HG03103 (cell line): Measurements from ENCODE around the gene DHRS4L2.
"Not testable (repeated sequence)": the region's sequence is repeated elsewhere in the genome, so short reads cannot be mapped to it uniquely, and the experiment has no call there.

Experiments
- ATAC-seq: cut with Tn5 transposase; IDR thresholded peaks from one replicate; pipeline ENCODE4 v1.9.1; 2021; ENCODE audit warnings: low read depth; ENCODE audit not compliant: unreplicated experiment

Gene DHRS4L2

DNA sequence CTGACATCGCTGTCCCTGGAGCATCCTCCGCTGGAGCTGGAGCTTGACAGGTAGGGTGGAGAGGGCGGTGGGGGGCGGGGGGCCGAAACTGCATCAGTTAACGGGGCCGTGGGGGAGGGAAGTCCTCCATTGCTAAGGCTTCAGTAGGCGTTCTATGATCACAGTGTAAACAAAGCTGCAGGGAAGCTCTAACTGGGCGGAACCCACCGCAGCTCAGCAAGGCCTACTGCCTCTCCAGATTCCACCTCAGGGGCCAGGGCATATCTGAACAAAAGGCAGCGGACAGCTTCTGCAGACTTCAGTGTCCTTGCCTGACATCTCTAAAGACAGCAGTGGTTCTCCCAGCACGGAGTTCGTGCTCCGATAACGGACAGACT, 18.5 kb upstream of the DHRS4L2 start:
- ATAC-seq = not testable (repeated sequence)

DNA sequence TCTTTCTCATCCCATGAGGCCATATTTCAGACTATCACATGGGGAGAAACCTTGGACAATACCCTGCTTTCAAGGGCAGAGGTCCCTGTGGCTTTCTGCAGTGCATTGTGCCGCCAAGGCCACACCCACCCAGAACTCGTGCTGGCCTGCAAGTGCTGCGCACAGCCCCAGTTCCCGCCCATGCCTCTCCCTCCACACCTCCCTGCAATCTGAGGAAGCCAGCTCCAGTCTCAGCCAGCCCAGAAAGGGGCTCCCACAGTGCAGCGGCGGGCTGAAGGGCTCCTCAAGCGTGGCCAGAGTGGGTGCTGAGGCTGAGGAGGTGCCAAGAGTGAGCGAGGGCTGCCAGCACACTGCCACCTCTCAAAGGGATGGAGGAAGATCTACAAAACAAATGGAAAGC, 15.6 kb upstream of the DHRS4L2 start:
- ATAC-seq = not testable (repeated sequence)

DNA sequence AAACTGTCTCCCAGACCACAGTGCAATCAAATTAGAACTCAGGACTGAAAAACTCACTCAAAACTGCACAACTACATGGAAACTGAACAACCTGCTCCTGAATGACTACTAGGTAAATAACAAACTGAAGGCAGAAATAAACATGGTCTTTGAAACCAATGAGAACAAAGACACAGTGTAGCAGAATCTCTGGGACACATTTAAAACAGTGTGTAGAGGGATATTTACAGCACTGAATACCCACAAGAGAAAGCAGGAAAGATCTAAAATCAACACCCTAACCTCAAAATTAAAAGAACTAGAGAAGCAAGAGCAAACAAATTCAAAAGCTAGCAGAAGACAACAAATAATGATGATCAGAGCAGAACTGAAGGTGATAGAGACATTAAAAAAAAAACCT, 14.7 kb upstream of the DHRS4L2 start:
- ATAC-seq = not testable (repeated sequence)

DNA sequence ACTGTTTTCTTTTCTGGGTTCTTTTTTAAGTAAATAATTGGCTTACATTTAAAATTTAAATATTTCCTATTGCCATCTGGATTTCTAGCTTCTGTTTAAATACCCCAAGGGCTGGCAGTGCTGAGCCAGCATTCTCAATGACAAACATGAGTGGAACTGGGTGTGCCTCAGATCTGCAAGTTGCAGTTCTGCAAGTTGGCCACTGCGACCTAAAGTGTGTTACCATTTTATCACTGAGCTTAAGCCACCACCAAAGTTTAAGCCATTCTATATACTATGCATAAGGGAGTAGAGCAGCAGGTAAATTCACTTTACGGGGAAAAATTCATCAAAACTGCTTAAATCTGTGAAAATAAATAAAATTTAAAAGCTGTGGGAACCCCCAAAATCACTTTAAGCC, 11.5 kb upstream of the DHRS4L2 start:
- not testable (repeated sequence) for ATAC-seq

DNA sequence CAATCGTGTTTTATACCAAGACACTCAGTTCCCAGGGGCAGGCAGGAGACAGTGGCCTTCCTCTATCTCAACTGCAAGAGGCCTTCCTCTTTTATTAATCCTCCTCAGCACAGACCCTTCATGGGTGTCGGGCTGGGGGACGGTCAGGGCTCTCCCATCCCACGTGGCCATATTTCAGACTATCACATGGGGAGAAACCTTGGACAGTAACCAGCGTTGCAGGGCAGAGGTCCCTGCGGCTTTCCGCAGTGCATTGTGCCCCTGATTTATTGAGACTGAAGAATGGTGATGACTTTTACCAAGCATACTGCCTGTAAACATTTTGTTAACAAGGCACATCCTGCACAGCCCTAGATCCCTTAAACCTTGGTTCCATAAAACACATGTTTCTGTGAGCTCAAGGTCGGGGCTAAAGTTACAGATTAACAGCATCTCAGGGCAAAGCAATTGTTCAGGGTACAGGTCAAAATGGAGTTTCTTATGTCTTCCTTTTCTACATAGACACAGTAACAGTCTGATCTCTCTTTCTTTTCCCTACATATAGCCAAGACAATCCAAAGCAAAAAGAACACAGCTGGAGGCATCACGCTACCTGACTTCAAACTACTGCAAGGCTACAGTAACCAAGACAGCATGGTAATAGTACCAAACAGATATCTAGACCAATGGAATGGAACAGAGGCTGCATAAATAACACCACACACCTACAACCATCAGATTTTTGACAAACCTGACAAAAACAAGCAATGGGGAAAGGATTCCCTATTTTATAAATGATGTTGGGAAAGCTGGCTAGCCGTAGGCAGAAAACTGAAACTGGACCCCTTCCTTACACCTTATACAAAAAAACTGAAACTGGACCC, 6.5 kb upstream of the DHRS4L2 start:
- ATAC-seq = not testable (repeated sequence)

DNA sequence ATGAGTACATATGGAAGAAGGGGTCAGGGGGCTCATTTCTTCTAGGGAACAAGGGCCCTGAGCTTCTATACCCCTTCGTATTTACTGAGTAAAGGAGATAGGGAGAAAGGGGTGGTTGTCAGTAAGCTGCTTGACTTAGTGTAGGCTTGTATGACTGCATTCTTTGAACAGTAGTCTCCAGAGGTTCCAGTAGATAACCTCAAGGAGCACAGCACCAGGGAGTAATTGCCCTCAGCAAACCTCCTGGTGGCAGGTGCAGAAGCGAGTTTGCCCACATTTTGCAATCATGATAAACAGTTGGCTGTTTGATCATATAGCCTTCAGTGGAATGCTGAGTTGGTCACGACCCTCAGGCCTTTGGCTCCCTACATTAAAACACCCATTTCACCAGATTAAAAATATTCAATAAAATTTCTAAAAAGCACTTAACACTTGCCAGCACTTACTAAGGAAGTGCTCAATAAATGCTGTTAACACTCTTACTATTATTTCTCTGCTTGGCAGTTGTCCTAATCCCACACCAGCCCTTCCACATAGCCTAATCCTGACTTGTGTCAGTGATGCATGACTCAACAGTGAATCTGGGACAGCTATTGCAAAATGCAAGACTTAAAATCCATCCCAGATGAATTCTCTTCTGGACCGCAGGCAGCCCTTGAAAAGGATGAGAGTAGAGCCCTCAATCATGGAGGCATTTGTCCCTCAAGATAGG, 3.7 kb upstream of the DHRS4L2 start:
- no peak for ATAC-seq

DNA sequence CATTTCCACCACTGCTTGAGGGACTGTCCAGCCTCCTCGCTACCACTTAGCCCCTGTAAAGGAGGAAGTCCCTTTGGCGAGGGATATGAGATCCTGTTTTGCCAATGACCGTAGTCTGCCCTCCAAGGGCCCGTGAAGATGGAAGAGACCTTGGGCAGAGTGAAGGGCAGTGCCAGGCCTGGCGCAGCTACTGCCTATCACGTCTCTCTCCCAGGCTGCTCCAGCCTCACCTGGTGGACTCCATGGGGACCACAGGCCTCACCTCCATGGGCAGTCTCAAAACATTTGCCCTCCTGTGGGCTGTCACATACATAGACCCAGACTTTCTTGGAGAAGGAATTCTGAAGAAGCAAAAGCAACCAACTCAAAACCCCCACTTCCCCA, 514 bp upstream of the DHRS4L2 start:
- not testable (repeated sequence) for ATAC-seq

DNA sequence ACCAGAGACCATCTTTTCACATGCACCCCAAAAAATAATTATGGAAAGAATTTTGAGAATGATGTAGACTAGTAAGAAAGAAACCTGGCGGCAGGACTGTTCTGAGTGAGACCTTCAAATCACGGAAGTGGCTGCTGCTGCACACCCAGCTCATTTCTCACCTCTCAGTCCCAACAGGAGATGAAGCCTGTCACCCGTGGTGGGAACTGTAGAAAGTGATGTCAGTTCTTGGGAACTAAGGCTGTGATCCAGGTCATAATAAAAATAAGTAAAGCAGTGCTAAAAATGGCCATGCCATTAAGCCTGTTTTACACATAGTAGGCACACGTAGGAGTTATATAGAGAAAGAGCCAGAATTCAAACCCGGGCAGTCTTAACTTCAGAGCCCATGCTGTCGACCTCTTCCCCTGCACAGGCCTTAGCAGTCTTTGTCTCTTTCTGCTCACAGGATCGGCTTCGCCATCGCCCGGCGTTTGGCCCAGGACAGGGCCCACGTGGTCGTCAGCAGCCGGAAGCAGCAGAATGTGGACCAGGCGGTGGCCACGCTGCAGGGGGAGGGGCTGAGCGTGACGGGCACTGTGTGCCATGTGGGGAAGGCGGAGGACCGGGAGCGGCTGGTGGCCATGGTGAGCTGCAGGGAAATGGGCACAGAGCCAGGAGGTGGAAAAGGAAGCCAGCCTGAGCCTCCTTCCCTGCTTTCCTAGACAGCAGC, 1.2 kb downstream of the DHRS4L2 start:
- peak; percentile 36 for ATAC-seq

DNA sequence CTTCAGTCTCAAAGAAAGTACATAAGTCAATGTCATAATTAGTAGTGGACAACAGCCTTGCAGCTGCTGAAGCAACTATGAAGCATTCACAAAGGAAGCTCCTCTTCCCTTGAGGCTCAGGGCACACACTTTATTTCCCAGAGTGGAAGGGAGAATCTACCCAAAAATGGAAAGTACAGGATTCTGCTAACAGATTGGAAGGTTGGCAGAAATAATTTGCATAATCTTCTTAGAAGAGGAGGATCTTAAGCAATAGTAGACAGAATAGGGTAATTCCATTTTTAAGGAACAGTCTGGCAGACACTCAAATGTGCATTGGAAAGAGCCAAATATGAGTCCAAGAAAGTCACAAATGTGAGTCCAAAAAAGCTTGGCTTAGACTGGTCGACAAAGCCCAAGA, 2.2 kb downstream of the DHRS4L2 start:
- ATAC-seq = not testable (repeated sequence)

DNA sequence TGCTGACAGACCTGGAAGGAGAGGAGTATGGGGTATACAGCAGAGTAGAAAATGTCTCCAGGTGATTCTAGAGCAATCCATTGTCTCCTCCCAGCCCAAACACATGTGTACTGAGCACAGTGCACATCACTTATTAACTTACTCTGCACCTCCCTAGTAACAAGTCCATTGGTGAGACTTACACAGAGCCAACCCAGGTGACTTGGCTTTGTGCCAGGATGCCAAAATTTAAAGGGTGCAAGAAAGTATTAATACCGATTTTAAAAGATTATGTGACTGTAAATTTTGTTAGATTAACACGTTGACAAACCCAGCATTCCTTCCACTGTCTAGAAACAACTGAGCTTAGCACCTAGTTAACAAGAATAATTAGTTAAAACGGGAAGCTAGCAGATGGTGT, 4.3 kb downstream of the DHRS4L2 start:
- ATAC-seq = not testable (repeated sequence)

DNA sequence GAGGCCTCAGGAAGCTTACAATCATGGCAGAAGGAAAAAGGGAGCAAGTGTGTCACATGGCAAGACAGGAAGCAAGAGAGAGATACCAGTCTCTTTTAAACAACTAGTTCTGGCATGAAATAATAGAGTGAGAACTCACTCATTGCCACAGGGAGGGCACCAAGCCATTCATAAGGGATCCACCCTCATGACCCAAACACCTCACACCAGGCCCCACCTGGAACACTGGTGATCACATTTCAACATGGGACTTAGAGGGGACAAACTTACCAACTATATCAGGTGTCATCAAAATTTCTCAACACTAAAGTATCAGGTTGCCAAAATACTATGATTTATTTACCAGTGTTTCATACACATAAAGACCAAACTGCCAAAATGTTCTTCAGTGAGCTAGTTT, 7.3 kb downstream of the DHRS4L2 start:
- ATAC-seq = not testable (repeated sequence)

DNA sequence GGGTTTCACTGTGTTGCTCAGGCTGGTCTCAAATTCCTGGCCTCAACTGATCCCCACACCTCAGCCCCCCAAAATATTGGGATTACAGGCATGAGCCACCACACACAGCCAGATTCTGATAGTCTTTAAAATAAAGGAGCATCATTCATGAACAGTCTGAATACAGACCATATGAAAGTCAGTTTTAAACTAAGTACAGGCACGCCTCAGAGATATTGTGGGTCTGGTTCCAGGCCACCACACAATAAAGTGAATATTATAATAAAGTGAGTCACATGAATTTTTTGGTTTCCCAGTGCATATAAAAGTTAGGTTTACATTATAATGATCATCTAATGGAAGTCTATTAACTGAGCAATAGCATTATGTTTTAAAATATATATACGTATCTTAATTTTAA, 8.1 kb downstream of the DHRS4L2 start:
- not testable (repeated sequence) for ATAC-seq

DNA sequence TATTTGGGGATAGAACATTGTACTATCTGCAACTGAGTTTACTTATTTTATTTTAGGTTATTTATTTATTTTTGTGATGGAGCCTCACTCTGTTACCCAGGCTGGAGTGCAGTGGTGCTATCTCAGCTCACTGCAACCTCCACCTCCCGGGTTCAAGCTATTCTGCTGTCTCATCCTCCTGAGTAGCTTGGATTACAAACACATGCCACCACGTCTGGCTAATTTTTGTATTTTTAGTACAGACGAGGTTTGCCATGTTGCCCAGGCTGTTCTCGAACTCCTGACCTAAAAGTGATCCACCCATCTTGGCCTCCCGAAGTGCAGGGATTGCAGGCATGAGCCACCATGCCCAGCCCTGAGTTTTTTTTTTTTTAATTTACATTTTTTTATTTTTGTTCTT, 10.9 kb downstream of the DHRS4L2 start:
- ATAC-seq = not testable (repeated sequence)

DNA sequence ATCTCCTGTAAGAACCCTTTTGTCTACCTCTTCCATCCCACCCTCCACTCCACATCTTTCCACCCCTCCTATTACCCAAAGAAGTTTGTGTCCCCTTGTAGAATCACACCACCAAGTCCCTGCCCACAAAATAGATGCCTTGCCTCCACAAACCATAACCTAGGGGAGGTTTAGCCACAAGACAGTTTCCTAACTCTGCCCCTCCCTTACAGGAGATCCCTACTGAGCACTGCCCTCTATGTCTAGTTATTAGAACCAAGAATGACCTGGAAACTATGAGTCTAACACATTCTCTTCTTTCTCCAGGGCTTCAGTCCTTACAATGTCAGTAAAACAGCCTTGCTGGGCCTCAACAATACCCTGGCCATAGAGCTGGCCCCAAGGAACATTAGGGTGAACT, 12.3 kb downstream of the DHRS4L2 start:
- ATAC-seq = not testable (repeated sequence)

DNA sequence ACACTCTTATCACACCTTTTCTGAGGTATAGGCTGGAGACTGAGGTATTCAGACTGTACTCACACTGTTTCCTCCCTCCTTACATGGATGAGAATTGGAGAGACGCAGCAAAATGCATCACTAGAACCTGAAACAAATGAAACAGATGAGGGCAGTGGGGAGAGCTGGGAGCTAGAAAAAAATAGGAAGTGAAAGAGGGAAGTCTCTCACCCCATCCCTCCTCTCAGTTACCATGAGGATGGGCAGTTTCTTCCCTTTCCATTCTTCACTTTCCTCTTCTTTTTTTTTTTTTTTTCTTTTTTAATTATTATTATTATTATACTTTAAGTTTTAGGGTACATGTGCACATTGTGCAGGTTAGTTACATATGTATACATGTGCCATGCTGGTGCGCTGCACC, 12.9 kb downstream of the DHRS4L2 start:
- not testable (repeated sequence) for ATAC-seq

DNA sequence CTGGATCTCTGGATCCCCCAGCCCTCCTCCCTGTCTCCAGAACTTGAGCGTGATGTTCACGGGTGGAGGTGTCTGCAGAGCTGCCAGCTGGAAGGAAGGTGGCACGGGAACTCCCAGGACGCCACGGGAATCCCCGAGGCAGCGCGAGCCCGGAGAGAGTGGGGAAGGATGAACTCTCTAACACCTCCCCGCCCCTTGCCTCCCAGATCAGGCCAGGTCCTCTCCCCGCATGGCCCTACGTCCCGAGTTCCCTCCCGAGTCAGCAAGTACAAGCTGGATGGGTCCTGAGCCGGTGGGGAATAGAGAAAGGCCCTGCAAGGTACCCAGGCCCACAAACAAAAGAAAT, 17.7 kb downstream of the DHRS4L2 start:
- not testable (repeated sequence) for ATAC-seq

DNA sequence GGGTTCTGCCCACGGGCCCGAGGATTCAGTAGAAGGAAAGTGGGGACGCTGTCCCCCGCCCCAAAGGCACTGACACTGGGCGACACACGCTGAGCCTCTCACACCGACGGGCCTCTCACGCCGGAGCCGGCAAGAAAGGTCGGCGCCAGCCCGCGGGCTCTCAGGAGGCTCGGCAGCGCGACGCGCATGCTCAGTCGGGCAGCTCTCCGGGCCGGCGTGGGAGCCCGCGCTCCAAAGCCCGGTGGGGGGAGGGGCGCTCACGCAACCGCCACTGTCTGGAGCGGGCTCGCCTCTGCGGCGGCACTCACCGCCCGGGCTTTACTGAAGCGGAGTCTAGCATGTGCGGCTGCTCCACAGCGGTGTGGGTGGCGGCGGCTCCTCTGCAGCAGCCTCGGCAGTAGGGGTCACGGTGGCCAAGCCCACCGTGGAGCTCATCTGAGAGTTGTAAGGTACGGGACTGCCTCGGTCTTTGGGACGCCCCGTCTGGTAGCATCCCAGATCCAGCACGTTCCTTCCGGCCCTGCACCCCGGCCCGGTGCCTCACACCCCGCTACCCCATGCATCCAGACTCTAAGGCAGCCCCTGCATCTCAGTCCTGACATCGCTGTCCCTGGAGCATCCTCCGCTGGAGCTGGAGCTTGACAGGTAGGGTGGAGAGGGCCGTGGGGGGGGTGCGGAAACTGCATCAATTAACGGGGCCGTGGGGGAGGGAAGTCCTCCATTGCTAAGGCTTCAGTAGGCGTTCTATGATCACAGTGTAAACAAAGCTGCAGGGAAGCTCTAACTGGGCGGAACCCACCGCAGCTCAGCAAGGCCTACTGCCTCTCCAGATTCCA, 18.3 kb downstream of the DHRS4L2 start:
- ATAC-seq = peak; percentile 64

DNA sequence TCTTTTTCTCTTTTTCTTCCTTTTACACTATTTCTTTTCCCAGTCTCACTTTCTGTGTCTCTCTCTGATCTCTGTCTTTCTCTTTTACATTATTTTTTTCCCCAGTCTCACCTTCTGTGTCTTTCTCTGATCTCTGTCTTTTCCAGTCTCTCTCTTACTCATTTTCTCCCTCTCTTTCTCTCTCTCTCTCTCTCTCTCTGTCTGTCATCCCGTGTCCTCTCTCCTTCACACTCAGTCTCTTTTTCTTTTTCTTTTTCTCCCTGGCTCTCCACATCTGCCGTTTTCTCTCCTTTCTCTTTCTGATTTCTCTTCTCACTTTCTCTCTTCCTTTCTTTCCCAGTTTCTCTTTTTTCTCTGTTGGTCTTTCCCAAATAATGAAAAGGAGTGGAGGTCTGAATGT, 22.3 kb downstream of the DHRS4L2 start:
- no peak for ATAC-seq

DNA sequence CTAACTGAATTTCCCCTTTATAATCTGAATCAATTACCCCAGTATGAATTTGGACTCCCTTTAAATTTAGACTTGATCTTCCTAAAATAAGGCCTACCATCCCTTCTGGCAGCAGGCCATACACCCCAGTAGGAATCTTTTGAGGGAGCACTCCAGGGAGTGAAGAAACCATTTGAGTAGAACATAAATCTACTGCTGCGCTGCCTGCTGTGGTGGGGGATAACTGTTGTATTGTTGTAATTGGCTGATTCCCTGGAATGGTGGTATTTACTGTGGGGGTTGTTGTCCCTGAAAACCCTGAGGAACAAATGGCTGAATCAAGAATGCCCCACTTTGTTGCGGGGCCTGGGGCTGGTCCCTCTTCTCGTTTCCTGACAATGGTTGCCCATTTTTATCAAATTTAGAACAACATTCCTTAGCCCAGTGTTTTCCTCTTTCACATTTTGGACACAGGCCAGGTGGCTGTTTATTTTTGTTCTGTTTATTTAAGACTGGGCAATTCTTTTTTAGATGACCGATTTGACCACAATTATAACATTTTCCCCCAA, 24.1 kb downstream of the DHRS4L2 start:
- ATAC-seq = not testable (repeated sequence)
